ENCODE measurements around the gene GPC1. TPM values are rescaled to one million over a fixed set of nuclear protein-coding genes. Genes with fewer than 3 reads are reported as not detected.

The GPC1 gene
- total and polyA plus RNA-seq, 10 of the 15 experiments (the other 5 are each of a cell fraction or from before 2014, with no cell fraction given) = 0.06 to 0.77 (median 0.23) TPM; not detected in 3

DNA sequence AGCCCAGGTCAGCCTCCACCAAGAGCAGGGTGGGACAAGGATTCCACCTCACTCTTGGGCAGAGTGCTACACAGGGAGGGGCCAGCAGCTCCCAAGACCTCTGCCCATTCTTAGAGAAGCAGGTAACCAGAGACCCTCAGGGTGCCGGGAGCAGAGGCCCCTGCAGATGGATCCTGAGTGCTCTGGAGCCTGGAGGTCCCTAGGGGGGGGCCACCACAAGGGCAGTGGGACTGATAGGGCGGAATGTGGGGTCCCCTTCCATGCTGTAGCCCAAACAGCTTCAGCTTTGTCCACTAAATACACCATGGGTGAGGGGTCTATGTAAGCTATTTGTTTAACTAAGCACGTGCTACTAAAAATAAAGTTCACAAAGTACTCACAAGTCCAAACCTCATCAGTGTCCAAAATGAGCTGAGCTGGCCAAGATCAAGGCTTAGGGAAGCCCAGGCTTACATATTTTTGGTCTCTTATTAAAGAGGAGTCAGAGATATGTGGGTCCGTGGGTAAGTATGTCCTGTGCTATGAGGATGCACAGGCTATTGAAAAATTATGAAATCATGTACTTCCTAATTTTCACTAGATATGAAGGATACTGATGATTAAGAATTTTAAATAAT is 21.5 kb upstream of the GPC1 start:
- 6% methylated on average over 4 of the region's 4 CpGs for WGBS (ENCODE audit: insufficient coverage, insufficient replicate concordance, low lambda C conversion rate, missing lambda C conversion rate)
- RAD21 ChIA-PET (ENCODE audit: unreplicated experiment) = no interaction called here
- no peak overlapping the region for H2AFZ ChIP-seq (ENCODE audit: control insufficient read depth, low read depth, low read length)
- FAIRE-seq (no peak), ATAC-seq (no peak), DNase-seq (ENCODE audit: low read depth, low spot score) (no peak)
- peaks cover 2% of the 10 kb centered on the region; the same call in 1 of the 3 replicates for H3K9me3 ChIP-seq (replicated peaks; ENCODE audit: control insufficient read depth, insufficient read depth, low read length)
- TF ChIP-seq CBX3 (IDR thresholded peaks at IDR 0.05; ENCODE audit: borderline replicate concordance, low read depth) = no peak
- BruUV-seq (replicated peaks) = no TSS peak
- POLR2A ChIA-PET = no interaction called here
- no peaks in the 10 kb centered on the region for H3K36me3 ChIP-seq (ENCODE audit: control insufficient read depth in 2 of 2, insufficient read depth in 2 of 2, low read length in 1 of 2)
- H3K4me3 ChIP-seq = no peak overlapping the region
- H3K27ac ChIP-seq (ENCODE audit: control insufficient read depth, insufficient read depth) = no peak overlapping the region
- H4K20me1 ChIP-seq (ENCODE audit: control insufficient read depth, insufficient read depth) = no peaks in the 10 kb centered on the region
- no peak overlapping the region for H3K9ac ChIP-seq (ENCODE audit: control insufficient read depth, insufficient read depth, low read length)
- intact Hi-C loops (cut with micrococcal nuclease; ENCODE audit: unreplicated experiment) = no loop called here
- in situ Hi-C loops (cut with MboI) = no loop called here
- H3K27me3 ChIP-seq (replicated peaks in 1 of 2; ENCODE audit: control insufficient read depth in 2 of 2, insufficient read depth in 2 of 2, low read length in 1 of 2) = no peaks in the 10 kb centered on the region
- H3K4me1 ChIP-seq (ENCODE audit: control insufficient read depth, insufficient read depth, low read length) = no peaks in the 10 kb centered on the region
- no peak overlapping the region for H3K4me2 ChIP-seq (ENCODE audit: control insufficient read depth, insufficient read depth)
- H3K79me2 ChIP-seq (ENCODE audit: control insufficient read depth, insufficient read depth, low read length) = no peaks in the 10 kb centered on the region
- SMC1A ChIA-PET (ENCODE audit: uncharacterized antibody, unreplicated experiment) = no interaction called here
- CTCF ChIA-PET = no interaction called here

DNA sequence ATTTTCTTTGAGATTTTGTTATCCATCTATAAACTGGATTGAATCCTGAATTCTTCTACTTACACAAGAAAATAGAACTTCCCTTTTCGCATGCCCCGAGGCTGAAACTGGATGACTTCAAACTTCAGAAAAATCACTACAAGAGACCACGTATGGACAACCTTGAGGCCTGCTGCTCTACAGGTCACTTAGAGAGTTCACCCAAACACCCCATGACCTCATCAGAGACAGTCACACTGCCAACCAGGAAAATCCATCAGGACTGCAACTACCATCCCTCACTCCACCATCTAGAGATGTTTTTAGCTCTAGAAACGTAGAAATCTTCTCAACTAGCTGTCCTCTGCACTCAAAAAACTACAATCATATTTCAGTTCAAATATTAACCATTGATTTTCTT is 18.6 kb upstream of the GPC1 start:
- in situ Hi-C loops (cut with MboI) = no loop called here
- 2% methylated on average over 4 of the region's 4 CpGs for WGBS (ENCODE audit: insufficient coverage, insufficient replicate concordance, low lambda C conversion rate, missing lambda C conversion rate)
- no peaks in the 10 kb centered on the region for H3K79me2 ChIP-seq (ENCODE audit: control insufficient read depth, insufficient read depth, low read length)
- intact Hi-C loops (cut with micrococcal nuclease; ENCODE audit: unreplicated experiment) = no loop called here
- H3K4me3 ChIP-seq = no peak overlapping the region
- no peak overlapping the region for H2AFZ ChIP-seq (ENCODE audit: control insufficient read depth, low read depth, low read length)
- no peak overlapping the region for H3K9ac ChIP-seq (ENCODE audit: control insufficient read depth, insufficient read depth, low read length)
- no peak for FAIRE-seq
- H3K27me3 ChIP-seq (replicated peaks in 1 of 2; ENCODE audit: control insufficient read depth in 2 of 2, insufficient read depth in 2 of 2, low read length in 1 of 2) = no peaks in the 10 kb centered on the region
- BruUV-seq (replicated peaks) = no TSS peak
- ChIA-PET CTCF (no interaction called here), RAD21 (ENCODE audit: unreplicated experiment) (no interaction called here), POLR2A (no interaction called here), SMC1A (ENCODE audit: uncharacterized antibody, unreplicated experiment) (no interaction called here)
- DNase-seq (ENCODE audit: low read depth, low spot score) = no peak
- H3K9me3 ChIP-seq (replicated peaks; ENCODE audit: control insufficient read depth, insufficient read depth, low read length) = peaks cover 4% of the 10 kb centered on the region; the same call in 1 of the 3 replicates
- no peak overlapping the region for H3K4me2 ChIP-seq (ENCODE audit: control insufficient read depth, insufficient read depth)
- no peaks in the 10 kb centered on the region for H3K4me1 ChIP-seq (ENCODE audit: control insufficient read depth, insufficient read depth, low read length)
- ATAC-seq = no peak
- no peaks in the 10 kb centered on the region for H4K20me1 ChIP-seq (ENCODE audit: control insufficient read depth, insufficient read depth)
- no peaks in the 10 kb centered on the region for H3K36me3 ChIP-seq (ENCODE audit: control insufficient read depth in 2 of 2, insufficient read depth in 2 of 2, low read length in 1 of 2)
- no peak overlapping the region for H3K27ac ChIP-seq (ENCODE audit: control insufficient read depth, insufficient read depth)
- no peak for TF ChIP-seq SMAD1 (IDR thresholded peaks at IDR 0.05; ENCODE audit: low read depth, partially characterized antibody)
- TF ChIP-seq, protein P1, sequence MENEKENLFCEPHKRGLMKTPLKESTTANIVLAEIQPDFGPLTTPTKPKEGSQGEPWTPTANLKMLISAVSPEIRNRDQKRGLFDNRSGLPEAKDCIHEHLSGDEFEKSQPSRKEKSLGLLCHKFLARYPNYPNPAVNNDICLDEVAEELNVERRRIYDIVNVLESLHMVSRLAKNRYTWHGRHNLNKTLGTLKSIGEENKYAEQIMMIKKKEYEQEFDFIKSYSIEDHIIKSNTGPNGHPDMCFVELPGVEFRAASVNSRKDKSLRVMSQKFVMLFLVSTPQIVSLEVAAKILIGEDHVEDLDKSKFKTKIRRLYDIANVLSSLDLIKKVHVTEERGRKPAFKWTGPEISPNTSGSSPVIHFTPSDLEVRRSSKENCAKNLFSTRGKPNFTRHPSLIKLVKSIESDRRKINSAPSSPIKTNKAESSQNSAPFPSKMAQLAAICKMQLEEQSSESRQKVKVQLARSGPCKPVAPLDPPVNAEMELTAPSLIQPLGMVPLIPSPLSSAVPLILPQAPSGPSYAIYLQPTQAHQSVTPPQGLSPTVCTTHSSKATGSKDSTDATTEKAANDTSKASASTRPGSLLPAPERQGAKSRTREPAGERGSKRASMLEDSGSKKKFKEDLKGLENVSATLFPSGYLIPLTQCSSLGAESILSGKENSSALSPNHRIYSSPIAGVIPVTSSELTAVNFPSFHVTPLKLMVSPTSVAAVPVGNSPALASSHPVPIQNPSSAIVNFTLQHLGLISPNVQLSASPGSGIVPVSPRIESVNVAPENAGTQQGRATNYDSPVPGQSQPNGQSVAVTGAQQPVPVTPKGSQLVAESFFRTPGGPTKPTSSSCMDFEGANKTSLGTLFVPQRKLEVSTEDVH (IDR thresholded peaks at IDR 0.05; ENCODE audit: low read depth, partially characterized antibody) = no peak
- no peak for TF ChIP-seq MTA2 (IDR thresholded peaks at IDR 0.05; ENCODE audit: low read depth)
- no peak for TF ChIP-seq EP300 (IDR thresholded peaks at IDR 0.05; ENCODE audit: borderline replicate concordance in 1 of 2, control insufficient read depth in 1 of 2, low read depth in 2 of 2, low read length in 2 of 2)
- no peak for TF ChIP-seq PAX8 (IDR thresholded peaks at IDR 0.05)
- TF ChIP-seq, protein P2, sequence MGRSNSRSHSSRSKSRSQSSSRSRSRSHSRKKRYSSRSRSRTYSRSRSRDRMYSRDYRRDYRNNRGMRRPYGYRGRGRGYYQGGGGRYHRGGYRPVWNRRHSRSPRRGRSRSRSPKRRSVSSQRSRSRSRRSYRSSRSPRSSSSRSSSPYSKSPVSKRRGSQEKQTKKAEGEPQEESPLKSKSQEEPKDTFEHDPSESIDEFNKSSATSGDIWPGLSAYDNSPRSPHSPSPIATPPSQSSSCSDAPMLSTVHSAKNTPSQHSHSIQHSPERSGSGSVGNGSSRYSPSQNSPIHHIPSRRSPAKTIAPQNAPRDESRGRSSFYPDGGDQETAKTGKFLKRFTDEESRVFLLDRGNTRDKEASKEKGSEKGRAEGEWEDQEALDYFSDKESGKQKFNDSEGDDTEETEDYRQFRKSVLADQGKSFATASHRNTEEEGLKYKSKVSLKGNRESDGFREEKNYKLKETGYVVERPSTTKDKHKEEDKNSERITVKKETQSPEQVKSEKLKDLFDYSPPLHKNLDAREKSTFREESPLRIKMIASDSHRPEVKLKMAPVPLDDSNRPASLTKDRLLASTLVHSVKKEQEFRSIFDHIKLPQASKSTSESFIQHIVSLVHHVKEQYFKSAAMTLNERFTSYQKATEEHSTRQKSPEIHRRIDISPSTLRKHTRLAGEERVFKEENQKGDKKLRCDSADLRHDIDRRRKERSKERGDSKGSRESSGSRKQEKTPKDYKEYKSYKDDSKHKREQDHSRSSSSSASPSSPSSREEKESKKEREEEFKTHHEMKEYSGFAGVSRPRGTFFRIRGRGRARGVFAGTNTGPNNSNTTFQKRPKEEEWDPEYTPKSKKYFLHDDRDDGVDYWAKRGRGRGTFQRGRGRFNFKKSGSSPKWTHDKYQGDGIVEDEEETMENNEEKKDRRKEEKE (IDR thresholded peaks at IDR 0.05) = no peak
- TF ChIP-seq, protein P3, sequence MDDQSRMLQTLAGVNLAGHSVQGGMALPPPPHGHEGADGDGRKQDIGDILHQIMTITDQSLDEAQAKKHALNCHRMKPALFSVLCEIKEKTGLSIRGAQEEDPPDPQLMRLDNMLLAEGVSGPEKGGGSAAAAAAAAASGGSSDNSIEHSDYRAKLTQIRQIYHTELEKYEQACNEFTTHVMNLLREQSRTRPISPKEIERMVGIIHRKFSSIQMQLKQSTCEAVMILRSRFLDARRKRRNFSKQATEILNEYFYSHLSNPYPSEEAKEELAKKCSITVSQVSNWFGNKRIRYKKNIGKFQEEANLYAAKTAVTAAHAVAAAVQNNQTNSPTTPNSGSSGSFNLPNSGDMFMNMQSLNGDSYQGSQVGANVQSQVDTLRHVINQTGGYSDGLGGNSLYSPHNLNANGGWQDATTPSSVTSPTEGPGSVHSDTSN (IDR thresholded peaks at IDR 0.05; ENCODE audit: insufficient replicate concordance, low read depth, low read length) = no peak
- no peak for TF ChIP-seq ZNF274 (IDR thresholded peaks at IDR 0.05; ENCODE audit: insufficient read depth, insufficient read length)
- TF ChIP-seq RBBP5 (conservative IDR thresholded peaks at IDR 0.05) = no peak
